Astrocyte of the cerebellum (primary cell): Measurements from ENCODE around the gene ANKRD22.

Experiments
- DNase-seq: peaks from one replicate; pipeline ENCODE4 v3.0.0-alpha.2; 2011; ENCODE audit warnings: low read depth
- H3K4me3 ChIP-seq: 2 replicates; pipeline ENCODE4 v1.5.1; 2011; ENCODE audit warnings: mild to moderate bottlenecking, low read depth, low read length, moderate library complexity
- CTCF ChIP-seq: IDR thresholded peaks from 2 replicates; pipeline ENCODE4 v1.5.1; 2012; ENCODE audit warnings: low read length, low read depth, moderate library complexity, mild to moderate bottlenecking; ENCODE audit errors: missing control alignments
- in situ Hi-C: cut with HindIII; loops from 2 replicates; pipeline ENCODE4 v1.10.0; 2017; ENCODE audit warnings: low sequenced_read_pairs

ANKRD22 gene

GRCh38 chr10:88861036-88861435, 9.4 kb upstream of the ANKRD22 start:
- DNase-seq = no peak
- in situ Hi-C loops = no loop called here
- no peak overlapping the region for H3K4me3 ChIP-seq
- no peak for TF ChIP-seq CTCF

GRCh38 chr10:88858491-88858890, 6.8 kb upstream of the ANKRD22 start:
- in situ Hi-C loops = no loop called here
- no peak for TF ChIP-seq CTCF
- no peak overlapping the region for H3K4me3 ChIP-seq
- DNase-seq = no peak

- no peak for TF ChIP-seq CTCF
- DNase-seq = no peak
- in situ Hi-C loops = no loop called here
- no peak overlapping the region for H3K4me3 ChIP-seq
Observed at GRCh38 chr10:88857831-88858230, 6.2 kb upstream of the ANKRD22 start.

- in situ Hi-C loops = no loop called here
- no peak for TF ChIP-seq CTCF
- no peak overlapping the region for H3K4me3 ChIP-seq
- no peak for DNase-seq
Observed at GRCh38 chr10:88854684-88855083, 3.0 kb upstream of the ANKRD22 start.

- no peak for DNase-seq
- H3K4me3 ChIP-seq = no peak overlapping the region
- TF ChIP-seq CTCF = no peak
- in situ Hi-C loops = no loop called here
Observed at GRCh38 chr10:88853155-88853881, 1.7 kb upstream of the ANKRD22 start.

GRCh38 chr10:88852327-88852726, 683 bp upstream of the ANKRD22 start:
- in situ Hi-C loops = no loop called here
- no peak overlapping the region for H3K4me3 ChIP-seq
- no peak for DNase-seq
- TF ChIP-seq CTCF = no peak

- no peak overlapping the region for H3K4me3 ChIP-seq
- no peak for DNase-seq
- in situ Hi-C loops = no loop called here
- TF ChIP-seq CTCF = no peak
Observed at GRCh38 chr10:88850712-88851111, 932 bp downstream of the ANKRD22 start.
